ENCODE results near the gene CUL7. TPM values are rescaled to one million over a fixed set of nuclear protein-coding genes. Genes with fewer than 3 reads are reported as not detected.

CUL7 gene
- total RNA-seq, 2 experiments from 2014 or later: 9.7 to 11.2 TPM

- Mint-ChIP-seq H3K9me3 (no peaks in the 10 kb centered on the region), H3K27me3 (peaks cover 25% of the 10 kb centered on the region), H3K4me3 (no peak overlapping the region), H3K36me3 (ENCODE audit: low read depth) (no peaks in the 10 kb centered on the region), H3K27ac (no peak overlapping the region), H3K4me1 (peaks cover 3% of the 10 kb centered on the region)
- ChIA-PET POLR2A (no interaction called here), CTCF (interaction anchor here (0.7 kb wide), 1 partner anchor 81 kb away, joined by 3 read pairs; no protein-coding TSS in a partner anchor)
- no peak for DNase-seq
Measured at GRCh38 chr6:43074847-43075669, 21.4 kb upstream of the CUL7 start.

- no peak overlapping the region for H3K4me3 Mint-ChIP-seq
- CTCF ChIA-PET: no interaction called here
- peaks cover 6% of the 10 kb centered on the region for H3K4me1 Mint-ChIP-seq
- H3K9me3 Mint-ChIP-seq: no peaks in the 10 kb centered on the region
- no peak overlapping the region for H3K27ac Mint-ChIP-seq
- H3K36me3 Mint-ChIP-seq (ENCODE audit: low read depth): no peaks in the 10 kb centered on the region
- no peaks in the 10 kb centered on the region for H3K27me3 Mint-ChIP-seq
- peak; percentile 46 for DNase-seq
- POLR2A ChIA-PET: no interaction called here
Measured at GRCh38 chr6:43070028-43070632, 16.5 kb upstream of the CUL7 start.

GRCh38 chr6:43062818-43063217, 9.2 kb upstream of the CUL7 start:
- POLR2A ChIA-PET: no interaction called here
- Mint-ChIP-seq H3K27ac (no peak overlapping the region), H3K36me3 (ENCODE audit: low read depth) (peaks cover 2% of the 10 kb centered on the region), H3K27me3 (no peaks in the 10 kb centered on the region), H3K4me1 (peaks cover 32% of the 10 kb centered on the region), H3K9me3 (no peaks in the 10 kb centered on the region), H3K4me3 (no peak overlapping the region)
- CTCF ChIA-PET: interaction anchor here (0.6 kb wide), 2 partner anchors 15 to 50 kb away, joined by 3 to 5 read pairs; no protein-coding TSS in a partner anchor
- no peak for DNase-seq

- Mint-ChIP-seq H3K9me3 (no peaks in the 10 kb centered on the region), H3K4me1 (peaks cover 35% of the 10 kb centered on the region), H3K27me3 (no peaks in the 10 kb centered on the region), H3K4me3 (no peak overlapping the region), H3K27ac (peak overlapping the region; percentile 60), H3K36me3 (ENCODE audit: low read depth) (peaks cover 6% of the 10 kb centered on the region)
- CTCF ChIA-PET: interaction anchor here (0.5 to 0.6 kb wide), 2 partner anchors 18 to 124 kb away, joined by 3 to 4 read pairs; no protein-coding TSS in a partner anchor
- no peak for DNase-seq
- POLR2A ChIA-PET: no interaction called here
Measured at GRCh38 chr6:43061861-43062260, 8.2 kb upstream of the CUL7 start.

GRCh38 chr6:43060755-43061633, 7.3 kb upstream of the CUL7 start:
- Mint-ChIP-seq H3K9me3 (no peaks in the 10 kb centered on the region), H3K4me3 (peak overlapping the region; percentile 88), H3K4me1 (peaks cover 39% of the 10 kb centered on the region), H3K36me3 (ENCODE audit: low read depth) (peaks cover 8% of the 10 kb centered on the region), H3K27me3 (no peaks in the 10 kb centered on the region), H3K27ac (peak overlapping the region; percentile 98)
- no peak for DNase-seq
- ChIA-PET POLR2A (no interaction called here), CTCF (interaction anchor here (0.5 to 0.6 kb wide), 3 partner anchors 19 to 123 kb away, joined by 3 to 4 read pairs (median 3); no protein-coding TSS in a partner anchor)

- H3K4me3 Mint-ChIP-seq: peak overlapping the region; percentile 88
- CTCF ChIA-PET: interaction anchor here (1.0 to 1.4 kb wide), 2 partner anchors 12 to 44 kb away, joined by 3 to 4 read pairs; no protein-coding TSS in a partner anchor
- no peaks in the 10 kb centered on the region for H3K27me3 Mint-ChIP-seq
- H3K9me3 Mint-ChIP-seq: no peaks in the 10 kb centered on the region
- POLR2A ChIA-PET: no interaction called here
- peaks cover 15% of the 10 kb centered on the region for H3K36me3 Mint-ChIP-seq (ENCODE audit: low read depth)
- H3K27ac Mint-ChIP-seq: peak overlapping the region; percentile 98
- no peak for DNase-seq
- H3K4me1 Mint-ChIP-seq: peaks cover 44% of the 10 kb centered on the region
Measured at GRCh38 chr6:43060034-43060754, 6.5 kb upstream of the CUL7 start.

GRCh38 chr6:43059168-43060033, 5.8 kb upstream of the CUL7 start, which contains the start of the genes KLC4 and MRPL2:
KLC4 (plus strand) TSS chr6:43059631; CDS start chr6:43061336, 1,705 bp downstream.
MRPL2 (minus strand) TSS chr6:43059434; CDS start chr6:43059381, 53 bp downstream.
- Mint-ChIP-seq H3K27me3 (no peaks in the 10 kb centered on the region), H3K4me1 (peaks cover 44% of the 10 kb centered on the region), H3K36me3 (ENCODE audit: low read depth) (peaks cover 15% of the 10 kb centered on the region), H3K4me3 (peak within 1 kb of the TSS; percentile 88), H3K27ac (peak within 1 kb of the TSS; percentile 98), H3K9me3 (no peaks in the 10 kb centered on the region)
- POLR2A ChIA-PET: interaction anchor here (0.6 to 1.1 kb wide), 3 partner anchors 75 to 568 kb away, joined by 3 to 4 read pairs (median 3); partner anchors contain the start of gene PPP2R5D
- peak; percentile 98 for DNase-seq
- CTCF ChIA-PET: interaction anchor here (0.9 to 1.7 kb wide), 6 partner anchors 9 to 130 kb away, joined by 3 to 5 read pairs (median 4); partner anchors contain the start of gene CNPY3

GRCh38 chr6:43058531-43058930, 4.9 kb upstream of the CUL7 start:
- CTCF ChIA-PET: interaction anchor here (0.9 to 1.7 kb wide), 4 partner anchors 42 to 129 kb away, joined by 3 to 5 read pairs (median 4); partner anchors contain the start of gene CNPY3
- Mint-ChIP-seq H3K9me3 (no peaks in the 10 kb centered on the region), H3K4me1 (peaks cover 51% of the 10 kb centered on the region), H3K27me3 (no peaks in the 10 kb centered on the region), H3K27ac (peak overlapping the region; percentile 98), H3K36me3 (ENCODE audit: low read depth) (peaks cover 21% of the 10 kb centered on the region), H3K4me3 (peak overlapping the region; percentile 88)
- no peak for DNase-seq
- POLR2A ChIA-PET: interaction anchor here (1.1 kb wide), 1 partner anchor 74 kb away, joined by 4 read pairs; the partner anchor contains the start of gene PPP2R5D

- peaks cover 69% of the 10 kb centered on the region for H3K4me1 Mint-ChIP-seq
- POLR2A ChIA-PET: no interaction called here
Measured at GRCh38 chr6:43055966-43056365, 2.3 kb upstream of the CUL7 start.

GRCh38 chr6:43054206-43054943, 724 bp upstream of the CUL7 start:
- H3K4me3 Mint-ChIP-seq: peak overlapping the region; percentile 98
- H3K36me3 Mint-ChIP-seq (ENCODE audit: low read depth): peaks cover 39% of the 10 kb centered on the region
- H3K27me3 Mint-ChIP-seq: no peaks in the 10 kb centered on the region
- ChIA-PET POLR2A (interaction anchor here (0.6 to 0.9 kb wide), 2 partner anchors 40 to 75 kb away, joined by 3 read pairs; partner anchors contain the start of genes KLHDC3, MEA1 and PEX6), CTCF (interaction anchor here (0.6 to 1.6 kb wide), 7 partner anchors 18 to 646 kb away, joined by 3 to 4 read pairs (median 3); partner anchors contain the start of gene PPP2R5D)
- H3K4me1 Mint-ChIP-seq: peaks cover 59% of the 10 kb centered on the region
- no peak for DNase-seq
- H3K27ac Mint-ChIP-seq: peak overlapping the region; percentile 99
- H3K9me3 Mint-ChIP-seq: no peaks in the 10 kb centered on the region

More at GRCh38 chr6:43055966-43056365, 2.3 kb upstream of the CUL7 start:
- CTCF ChIA-PET: interaction anchor here (1.0 kb wide), 1 partner anchor 9 kb away, joined by 4 read pairs; no protein-coding TSS in a partner anchor
- Mint-ChIP-seq H3K27me3 (no peaks in the 10 kb centered on the region), H3K9me3 (no peaks in the 10 kb centered on the region), H3K36me3 (ENCODE audit: low read depth) (peaks cover 30% of the 10 kb centered on the region), H3K4me3 (peak overlapping the region; percentile 1), H3K27ac (no peak overlapping the region)
- no peak for DNase-seq
